SKM-1 (cell line): Measurements from ENCODE around the gene DERL3.

ENCODE experiments used
- DNase-seq: peaks from one replicate; lab custom pipeline; 2025; ENCODE audit not compliant: unreplicated experiment; lab: John Stamatoyannopoulos, UW

Gene DERL3

GRCh38 chr22:23832226-23833016, 6.4 kb downstream of the DERL3 start:
- no peak for DNase-seq

GRCh38 chr22:23831781-23832180, 7.0 kb downstream of the DERL3 start:
- DNase-seq: no peak

GRCh38 chr22:23831261-23831660, 7.5 kb downstream of the DERL3 start:
- DNase-seq: no peak

- DNase-seq: no peak
These were observed 8.9 kb downstream of the DERL3 start for GRCh38 chr22:23829845-23830372.

GRCh38 chr22:23828800-23829680, 9.8 kb downstream of the DERL3 start:
- DNase-seq: no peak

GRCh38 chr22:23827351-23827995, 11.3 kb downstream of the DERL3 start:
- no peak for DNase-seq

- DNase-seq: no peak
These were observed 12.1 kb downstream of the DERL3 start for GRCh38 chr22:23826510-23827350.

- DNase-seq: no peak
These were observed 13.4 kb downstream of the DERL3 start for GRCh38 chr22:23825246-23825905.

GRCh38 chr22:23824476-23825245, 14.1 kb downstream of the DERL3 start:
- no peak for DNase-seq

- no peak for DNase-seq
These were observed 15.4 kb downstream of the DERL3 start for GRCh38 chr22:23823331-23823791.

GRCh38 chr22:23822101-23822671, 16.6 kb downstream of the DERL3 start:
- DNase-seq: no peak

- DNase-seq: no peak
These were observed 18.0 kb downstream of the DERL3 start for GRCh38 chr22:23820748-23821211.

- no peak for DNase-seq
These were observed 20.3 kb downstream of the DERL3 start for GRCh38 chr22:23818541-23818940.

GRCh38 chr22:23817146-23817545, 21.7 kb downstream of the DERL3 start:
- DNase-seq: no peak

- no peak for DNase-seq
These were observed 22.4 kb downstream of the DERL3 start for GRCh38 chr22:23816156-23816976.

GRCh38 chr22:23815541-23816155, 23.2 kb downstream of the DERL3 start:
- DNase-seq: no peak

GRCh38 chr22:23812378-23812777, 26.4 kb downstream of the DERL3 start:
- no peak for DNase-seq
